Measurements from ENCODE around the gene PTPN2. TPM values are rescaled to one million over a fixed set of nuclear protein-coding genes. Genes with fewer than 3 reads are reported as not detected.

PTPN2 gene
- total and polyA plus RNA-seq, 2 experiments from 2014 or later, result 24.7 to 25.4 TPM

GRCh38 chr18:12928641-12929040, 44.6 kb upstream of the PTPN2 start:
- H3K9me3 ChIP-seq (ENCODE audit: low read depth), result no peaks in the 10 kb centered on the region
- H3K27ac ChIP-seq, result no peak overlapping the region
- no peak for TF ChIP-seq CTCF (IDR thresholded peaks at IDR 0.05; ENCODE audit: low read depth, low read length)
- H3K27me3 ChIP-seq, result no peaks in the 10 kb centered on the region
- no peak for DNase-seq (ENCODE audit: low read depth in 1 of 2, low spot score in 1 of 2)
- no peaks in the 10 kb centered on the region for H3K4me1 ChIP-seq (ENCODE audit: low read depth)
- no peak overlapping the region for H3K4me3 ChIP-seq
- H3K36me3 ChIP-seq, result no peaks in the 10 kb centered on the region

GRCh38 chr18:12928206-12928605, 44.2 kb upstream of the PTPN2 start:
- no peak overlapping the region for H3K27ac ChIP-seq
- H3K4me3 ChIP-seq, result no peak overlapping the region
- H3K9me3 ChIP-seq (ENCODE audit: low read depth), result no peaks in the 10 kb centered on the region
- no peak for TF ChIP-seq CTCF (IDR thresholded peaks at IDR 0.05; ENCODE audit: low read depth, low read length)
- DNase-seq (ENCODE audit: low read depth in 1 of 2, low spot score in 1 of 2), result no peak
- no peaks in the 10 kb centered on the region for H3K27me3 ChIP-seq
- H3K36me3 ChIP-seq, result no peaks in the 10 kb centered on the region
- H3K4me1 ChIP-seq (ENCODE audit: low read depth), result no peaks in the 10 kb centered on the region

- TF ChIP-seq CTCF (IDR thresholded peaks at IDR 0.05; ENCODE audit: low read depth, low read length), result no peak
- Histone ChIP-seq H3K36me3 (no peaks in the 10 kb centered on the region), H3K27ac (no peak overlapping the region), H3K4me1 (ENCODE audit: low read depth) (no peaks in the 10 kb centered on the region), H3K4me3 (no peak overlapping the region), H3K9me3 (ENCODE audit: low read depth) (no peaks in the 10 kb centered on the region), H3K27me3 (no peaks in the 10 kb centered on the region)
- DNase-seq (ENCODE audit: low read depth in 1 of 2, low spot score in 1 of 2), result no peak
Observed at GRCh38 chr18:12924616-12925015, 40.6 kb upstream of the PTPN2 start.

GRCh38 chr18:12922266-12922665, 38.2 kb upstream of the PTPN2 start:
- TF ChIP-seq CTCF (IDR thresholded peaks at IDR 0.05; ENCODE audit: low read depth, low read length), result no peak
- Histone ChIP-seq H3K4me3 (no peak overlapping the region), H3K27me3 (no peaks in the 10 kb centered on the region), H3K36me3 (no peaks in the 10 kb centered on the region), H3K27ac (no peak overlapping the region), H3K9me3 (ENCODE audit: low read depth) (no peaks in the 10 kb centered on the region), H3K4me1 (ENCODE audit: low read depth) (no peaks in the 10 kb centered on the region)
- DNase-seq (ENCODE audit: low read depth in 1 of 2, low spot score in 1 of 2), result no peak

- Histone ChIP-seq H3K4me3 (no peak overlapping the region), H3K36me3 (no peaks in the 10 kb centered on the region), H3K9me3 (ENCODE audit: low read depth) (no peaks in the 10 kb centered on the region), H3K27ac (no peak overlapping the region), H3K27me3 (no peaks in the 10 kb centered on the region), H3K4me1 (ENCODE audit: low read depth) (no peaks in the 10 kb centered on the region)
- DNase-seq (ENCODE audit: low read depth in 1 of 2, low spot score in 1 of 2), result no peak
- TF ChIP-seq CTCF (IDR thresholded peaks at IDR 0.05; ENCODE audit: low read depth, low read length), result no peak
Observed at GRCh38 chr18:12921178-12921577, 37.1 kb upstream of the PTPN2 start.

Measured in cardiac muscle cell (in vitro differentiated cells and primary cell).